ENCODE measurements around the gene SLC8B1.

SLC8B1 gene

DNA sequence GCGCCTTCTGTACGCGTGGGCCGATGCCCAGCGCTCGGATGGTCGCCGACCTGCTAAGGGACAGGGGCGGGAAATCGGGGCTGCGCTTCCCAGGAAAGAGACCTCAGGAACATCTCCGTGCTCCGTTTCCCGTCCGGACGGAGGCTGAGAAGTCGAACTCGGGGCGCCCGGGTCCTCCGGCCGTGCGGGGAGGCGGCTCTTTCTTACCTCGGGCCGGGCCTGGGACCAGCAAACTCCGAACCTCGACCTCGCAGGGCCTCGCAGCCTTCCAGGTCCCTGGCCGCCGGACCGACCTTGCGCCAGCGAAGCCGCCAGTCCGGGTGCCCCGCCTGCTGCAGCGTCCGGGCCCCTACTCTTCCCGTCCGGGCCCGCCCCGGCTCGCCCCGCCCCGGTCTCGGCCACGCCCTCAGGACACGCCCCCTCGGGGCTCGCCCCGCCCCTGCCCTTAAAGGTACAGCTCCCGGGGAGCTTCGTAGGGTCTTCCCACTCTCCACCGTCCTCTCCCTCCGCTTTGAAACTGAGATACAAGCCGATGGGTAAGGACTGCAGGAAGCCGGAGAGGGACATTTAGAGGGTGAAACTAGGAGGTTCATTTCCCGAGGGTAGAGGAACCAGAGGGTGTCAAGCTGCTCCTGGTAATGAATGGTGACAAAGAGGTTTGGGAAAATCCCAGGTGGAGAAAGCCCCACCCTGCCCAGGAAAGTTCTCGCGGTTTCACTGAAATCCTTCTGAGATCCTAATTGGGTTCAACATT, at the start of gene SLC8B1:
TSS of gene SLC8B1 (minus strand) at position 324 of the 754 bp plus-strand sequence. CDS start 2,231 bp downstream, outside the sequence.
- peak; percentile 95 for DNase-seq (ENCODE audit: low spot score)

DNA sequence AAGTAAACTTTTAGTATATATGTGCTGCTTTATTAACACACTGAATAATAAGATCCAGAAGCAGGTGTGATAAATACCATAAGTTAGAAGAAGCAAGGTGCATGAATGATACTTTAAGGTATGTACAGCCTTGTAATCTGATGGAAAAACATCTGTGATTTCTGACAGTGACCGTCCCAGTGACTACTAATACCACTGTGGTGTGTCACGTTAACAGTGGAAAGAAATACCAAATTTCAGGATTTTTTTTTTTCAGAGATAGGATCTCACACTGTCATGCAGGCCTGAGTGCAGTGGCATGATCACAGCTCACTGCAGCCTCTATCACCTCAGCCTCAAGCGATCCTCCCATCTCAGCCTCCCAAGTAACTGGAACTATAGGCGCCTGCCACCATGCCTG, 47.3 kb upstream of the SLC8B1 start:
- no peak for DNase-seq (ENCODE audit: low spot score)

DNA sequence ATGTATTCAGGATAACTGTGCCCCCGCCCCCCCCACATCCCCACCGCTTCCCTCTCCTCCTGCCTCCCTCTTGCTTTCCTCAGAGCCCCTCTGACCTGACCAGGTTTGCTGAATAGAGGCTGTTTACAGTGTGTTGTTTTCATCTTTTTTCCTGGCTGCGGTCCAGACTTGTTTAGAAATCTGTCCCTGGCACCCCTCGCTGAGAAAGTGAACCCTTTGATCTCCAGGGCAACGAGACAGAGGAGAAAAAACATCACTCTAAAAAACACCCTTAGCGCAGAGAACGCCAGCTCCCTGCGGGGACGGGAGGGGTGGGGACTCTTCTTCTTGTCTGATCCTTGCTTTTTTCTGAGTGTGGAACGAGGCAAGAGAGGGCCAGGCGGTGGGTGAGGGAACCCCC, 46.3 kb upstream of the SLC8B1 start:
- no peak for DNase-seq (ENCODE audit: low spot score)

DNA sequence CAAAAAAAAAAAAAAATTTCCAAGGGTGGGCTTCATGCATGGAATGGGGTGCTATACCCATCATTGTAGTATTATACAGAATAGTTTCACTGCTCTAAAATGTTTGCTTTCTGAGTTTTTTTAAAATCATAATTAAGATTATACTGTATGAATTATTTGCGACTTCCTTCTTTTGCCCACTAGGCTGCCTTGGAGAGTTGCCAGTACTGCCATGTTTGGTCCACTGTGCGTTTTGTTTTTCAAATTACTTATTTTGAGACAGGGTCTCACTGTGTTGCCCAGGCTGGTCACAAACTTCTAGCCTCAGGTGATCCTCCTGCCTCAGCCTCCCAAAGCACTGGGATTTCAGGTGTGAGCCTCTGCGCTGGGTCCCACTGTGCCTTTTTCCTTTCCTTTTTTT, 43.4 kb upstream of the SLC8B1 start:
- DNase-seq (ENCODE audit: low spot score) = no peak

DNA sequence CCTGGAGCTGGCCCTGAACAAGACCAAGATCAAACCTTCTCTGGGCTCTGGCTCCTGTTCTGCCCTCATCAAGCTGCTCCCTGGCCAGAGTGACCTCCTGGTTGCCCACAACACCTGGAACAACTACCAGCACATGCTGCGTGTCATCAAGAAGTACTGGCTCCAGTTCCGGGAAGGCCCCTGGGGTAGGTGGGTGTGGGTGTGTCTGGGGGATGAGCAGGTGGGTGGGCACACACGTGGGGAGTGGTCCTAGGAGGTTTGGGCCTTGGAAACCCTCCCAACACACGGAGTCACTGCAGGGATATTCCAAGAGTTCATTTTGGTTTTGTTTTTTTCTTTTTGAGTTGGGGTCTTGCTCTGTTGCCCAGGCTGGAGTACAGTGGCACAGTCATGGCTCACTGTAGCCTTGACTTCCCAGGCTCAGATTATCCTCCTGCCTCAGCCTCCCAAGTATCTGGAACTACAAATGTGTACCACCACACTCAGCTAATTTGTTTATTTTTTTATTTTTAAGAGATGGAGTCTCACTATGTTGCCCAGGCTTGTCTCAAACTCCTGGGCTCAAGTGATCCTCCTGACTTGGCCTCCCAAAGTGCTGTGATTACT, 40.0 kb upstream of the SLC8B1 start:
- no peak for DNase-seq (ENCODE audit: low spot score)

DNA sequence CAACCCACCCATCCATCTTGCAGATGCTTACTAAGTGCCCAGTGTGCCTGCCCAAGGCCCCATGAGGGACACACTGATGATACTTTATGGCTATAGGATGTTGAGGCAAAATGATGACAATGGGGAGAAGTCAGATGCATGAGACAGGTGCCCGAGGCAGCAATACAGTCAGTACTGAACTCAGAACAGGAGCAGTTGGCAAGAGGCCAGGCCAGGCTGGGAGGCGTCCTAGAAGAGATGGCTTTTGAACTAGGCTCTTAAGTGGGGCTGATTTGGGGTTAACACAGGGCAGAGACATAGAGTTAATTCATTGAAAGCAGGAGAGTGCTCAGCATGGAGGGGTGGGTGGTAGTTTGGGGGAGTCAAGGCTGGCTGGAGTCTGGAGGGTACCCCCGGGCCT, 39.1 kb upstream of the SLC8B1 start:
- DNase-seq (ENCODE audit: low spot score) = no peak

DNA sequence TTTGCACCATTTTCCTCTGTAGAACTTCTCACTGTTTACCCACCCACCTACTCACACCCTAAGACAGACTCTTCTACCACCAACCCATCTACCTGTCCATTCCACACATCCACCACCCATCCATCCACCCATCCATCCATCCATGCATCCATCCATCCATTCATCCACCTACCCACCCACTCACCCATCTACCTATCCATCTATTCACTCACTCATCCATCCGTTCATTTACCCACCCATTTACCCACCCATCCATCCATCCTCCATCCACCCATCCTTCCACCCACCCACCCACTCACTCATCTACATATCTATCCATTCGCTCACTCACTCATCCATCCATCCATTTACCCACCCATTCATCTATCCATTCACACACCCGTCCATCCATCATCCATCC, 38.5 kb upstream of the SLC8B1 start:
- no peak for DNase-seq (ENCODE audit: low spot score)

DNA sequence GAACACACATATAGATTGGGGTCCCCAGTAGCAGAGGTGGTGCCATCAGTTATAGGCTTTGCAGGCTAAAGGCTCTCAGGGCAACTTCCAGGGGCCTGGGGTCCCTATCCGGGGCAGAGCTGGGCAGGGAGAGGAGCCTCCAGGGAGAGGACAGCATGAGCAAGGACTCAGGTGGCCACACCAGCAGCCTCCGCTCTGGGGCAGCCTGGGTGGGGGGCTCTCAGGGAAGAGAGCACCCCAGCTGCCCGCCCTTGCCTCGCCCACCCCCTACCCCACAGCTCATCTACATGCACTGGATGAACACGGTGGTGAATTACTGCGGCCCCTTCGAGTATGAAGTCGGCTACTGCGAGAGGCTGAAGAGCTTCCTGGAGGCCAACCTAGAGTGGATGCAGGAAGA, 37.5 kb upstream of the SLC8B1 start:
- no peak for DNase-seq (ENCODE audit: low spot score)

DNA sequence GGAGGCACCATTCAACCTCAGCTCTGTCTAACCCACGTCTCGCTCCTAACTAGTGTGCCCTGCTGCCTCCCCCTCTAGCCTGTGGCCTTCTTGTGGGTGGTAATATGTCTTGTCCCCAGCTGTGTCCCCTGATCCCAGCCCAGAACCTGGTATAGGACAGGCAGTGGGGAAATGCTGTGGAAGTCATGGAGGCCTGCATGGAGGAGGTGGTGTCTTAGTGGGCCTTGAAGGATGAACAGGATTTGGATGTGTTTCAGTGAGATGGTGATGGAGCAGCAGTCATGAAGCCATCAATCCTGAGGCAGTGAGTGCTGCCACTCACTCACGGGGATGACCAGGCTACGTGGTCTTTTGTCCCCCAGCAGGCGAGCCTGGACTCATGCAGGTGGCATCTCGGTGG, 36.9 kb upstream of the SLC8B1 start:
- DNase-seq (ENCODE audit: low spot score) = no peak

DNA sequence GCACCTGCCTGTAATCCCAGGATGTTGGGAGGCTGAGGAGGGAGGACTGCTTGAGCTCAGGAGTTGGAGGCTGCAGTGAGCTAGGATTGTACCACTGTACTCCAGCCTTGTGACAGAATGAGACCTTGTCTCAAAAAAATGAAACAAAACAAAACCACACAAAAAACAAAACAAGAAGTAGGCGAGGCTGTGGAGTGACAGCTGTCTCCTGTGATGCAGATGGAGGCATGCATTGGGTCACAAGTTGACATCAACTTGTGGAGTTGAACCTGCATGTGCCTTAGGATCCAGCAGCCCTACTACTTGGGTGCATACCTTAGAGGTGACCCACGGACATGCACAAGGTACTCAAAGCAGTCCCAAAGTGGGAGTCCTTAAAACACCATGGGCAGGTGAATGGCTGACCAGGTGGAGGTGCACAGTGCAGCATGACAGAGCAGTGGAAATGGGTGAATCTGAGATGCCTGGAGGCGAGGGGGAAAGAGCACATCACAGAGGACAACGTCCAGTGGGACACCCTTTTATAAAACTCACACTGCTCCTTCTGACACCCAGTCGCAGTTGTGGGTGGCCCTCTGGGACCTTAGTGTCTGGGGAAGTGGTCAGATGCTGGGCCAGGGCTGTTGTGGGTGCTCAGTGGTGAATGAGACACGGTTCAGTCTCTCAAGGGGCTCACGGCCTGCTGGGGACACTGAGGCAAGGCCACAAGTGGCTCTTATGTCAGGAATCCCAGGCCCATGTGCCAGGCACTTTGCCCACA, 36.2 kb upstream of the SLC8B1 start:
- no peak for DNase-seq (ENCODE audit: low spot score)

DNA sequence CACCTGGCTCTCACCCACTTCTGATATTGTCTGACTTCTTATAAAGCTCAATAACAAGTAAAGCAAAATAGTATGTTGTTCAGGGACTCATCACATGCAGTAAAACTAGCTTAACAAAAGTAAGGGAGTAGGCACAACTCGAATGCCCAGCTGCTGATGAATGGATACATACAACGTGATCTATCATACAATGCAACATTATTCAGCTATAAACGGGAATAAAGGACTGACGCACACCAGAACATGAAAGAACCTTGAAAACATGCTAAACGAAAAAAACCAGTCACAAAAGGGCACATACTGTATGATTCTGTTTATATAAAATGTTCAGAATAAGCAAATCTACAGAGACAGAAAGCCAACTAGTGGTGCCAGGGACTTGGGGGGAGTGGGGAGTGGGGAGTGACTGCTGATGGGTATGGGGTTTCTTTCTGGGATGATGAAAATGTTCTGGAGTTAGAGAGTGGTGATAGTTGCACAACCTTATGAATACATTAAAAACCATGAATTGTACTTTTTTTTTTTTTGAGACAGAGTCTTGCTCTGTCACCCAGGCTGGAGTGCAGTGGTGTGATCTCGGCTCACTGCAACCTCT, 34.6 kb upstream of the SLC8B1 start:
- no peak for DNase-seq (ENCODE audit: low spot score)

DNA sequence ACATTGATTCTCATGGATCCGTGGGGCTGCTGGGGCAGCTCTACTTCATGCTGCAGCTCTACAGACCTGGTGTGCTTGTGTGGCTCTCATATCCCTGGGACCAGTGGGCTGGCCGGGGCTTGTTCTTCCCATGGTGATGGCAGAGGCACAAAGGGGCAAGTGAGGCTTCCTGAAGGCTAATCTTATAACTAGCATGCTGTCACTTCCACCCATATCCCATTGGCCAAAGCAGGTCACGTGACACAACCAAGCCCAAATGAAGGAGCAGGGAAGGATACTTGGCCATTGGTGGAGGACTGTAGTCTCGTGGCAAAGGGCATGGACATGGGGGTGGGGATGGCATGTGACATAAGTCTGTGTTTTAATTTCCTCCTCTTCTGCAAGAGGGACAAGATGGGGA, 33.4 kb upstream of the SLC8B1 start:
- no peak for DNase-seq (ENCODE audit: low spot score)

DNA sequence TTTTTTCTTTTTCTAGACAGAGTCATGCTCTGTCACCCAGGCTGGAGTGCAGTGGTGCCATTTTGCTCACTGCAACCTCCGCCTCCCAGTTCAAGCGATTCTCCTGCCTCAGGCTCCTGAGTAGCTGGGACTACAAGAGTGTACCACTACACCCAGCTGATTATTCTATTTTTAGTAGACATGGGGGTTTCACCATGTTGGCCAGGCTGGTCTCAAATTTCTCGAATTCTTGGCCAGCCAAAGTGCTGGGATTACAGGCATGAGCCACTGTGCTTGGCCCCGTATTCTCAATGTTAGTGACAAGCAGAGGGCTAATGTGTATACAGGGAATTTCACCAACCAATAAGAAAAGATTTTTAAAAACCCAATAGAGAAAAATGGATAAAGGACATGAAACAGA, 31.9 kb upstream of the SLC8B1 start:
- no peak for DNase-seq (ENCODE audit: low spot score)

DNA sequence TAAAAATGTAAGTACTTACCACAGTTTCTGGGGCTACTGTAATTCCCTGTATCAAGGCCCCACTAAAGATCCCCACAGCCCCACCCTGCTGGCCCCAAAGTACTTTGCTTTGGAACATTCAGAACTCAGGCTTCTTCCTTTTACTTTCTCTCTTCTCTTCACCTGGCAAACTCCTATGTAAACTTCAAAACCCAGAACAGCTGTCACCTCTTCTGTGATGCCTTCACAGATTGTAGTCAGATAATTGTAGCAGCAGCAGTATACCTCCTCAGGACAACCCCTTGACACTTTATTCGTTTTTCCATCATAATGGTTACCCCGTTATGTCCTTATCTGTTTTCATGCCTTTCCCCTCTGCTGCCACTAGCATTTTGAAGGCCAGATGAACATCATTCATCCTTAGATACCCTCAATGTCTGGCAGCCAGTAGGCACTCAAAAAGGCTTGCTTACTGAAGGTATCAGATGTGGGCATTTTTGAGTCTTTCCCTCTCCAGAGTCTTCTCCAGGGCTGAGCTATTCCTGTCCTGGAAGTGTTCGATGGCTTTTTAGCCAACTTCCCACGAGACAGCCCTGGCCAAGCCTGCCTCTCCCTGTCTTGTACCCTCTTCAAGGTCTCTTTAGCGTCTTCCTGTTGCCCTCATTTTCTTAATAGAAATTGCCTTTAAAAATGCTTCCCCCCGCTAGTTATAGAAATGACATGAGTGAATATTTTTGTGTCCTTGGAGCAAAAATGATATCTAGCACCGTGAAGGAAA, 30.9 kb upstream of the SLC8B1 start:
- DNase-seq (ENCODE audit: low spot score) = no peak

DNA sequence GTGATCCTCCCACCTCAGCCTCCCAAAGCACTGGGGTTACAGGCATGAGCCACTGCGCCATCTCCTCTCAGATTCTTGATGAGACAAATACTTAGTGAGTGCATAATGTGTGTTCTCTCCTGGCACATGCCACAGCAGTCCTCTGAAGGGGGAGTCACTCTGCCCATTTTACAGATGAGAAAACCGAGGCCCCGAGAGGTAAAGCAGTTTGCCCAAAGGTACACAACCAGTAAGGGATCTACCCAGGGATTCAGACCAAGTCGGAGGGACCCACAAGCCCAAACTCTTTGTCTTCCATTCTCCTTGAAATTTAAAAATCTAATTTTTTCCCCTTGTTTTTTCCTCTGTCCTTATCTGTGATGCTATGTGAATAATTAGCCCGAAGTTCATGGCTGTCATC, 29.8 kb upstream of the SLC8B1 start:
- no peak for DNase-seq (ENCODE audit: low spot score)

DNA sequence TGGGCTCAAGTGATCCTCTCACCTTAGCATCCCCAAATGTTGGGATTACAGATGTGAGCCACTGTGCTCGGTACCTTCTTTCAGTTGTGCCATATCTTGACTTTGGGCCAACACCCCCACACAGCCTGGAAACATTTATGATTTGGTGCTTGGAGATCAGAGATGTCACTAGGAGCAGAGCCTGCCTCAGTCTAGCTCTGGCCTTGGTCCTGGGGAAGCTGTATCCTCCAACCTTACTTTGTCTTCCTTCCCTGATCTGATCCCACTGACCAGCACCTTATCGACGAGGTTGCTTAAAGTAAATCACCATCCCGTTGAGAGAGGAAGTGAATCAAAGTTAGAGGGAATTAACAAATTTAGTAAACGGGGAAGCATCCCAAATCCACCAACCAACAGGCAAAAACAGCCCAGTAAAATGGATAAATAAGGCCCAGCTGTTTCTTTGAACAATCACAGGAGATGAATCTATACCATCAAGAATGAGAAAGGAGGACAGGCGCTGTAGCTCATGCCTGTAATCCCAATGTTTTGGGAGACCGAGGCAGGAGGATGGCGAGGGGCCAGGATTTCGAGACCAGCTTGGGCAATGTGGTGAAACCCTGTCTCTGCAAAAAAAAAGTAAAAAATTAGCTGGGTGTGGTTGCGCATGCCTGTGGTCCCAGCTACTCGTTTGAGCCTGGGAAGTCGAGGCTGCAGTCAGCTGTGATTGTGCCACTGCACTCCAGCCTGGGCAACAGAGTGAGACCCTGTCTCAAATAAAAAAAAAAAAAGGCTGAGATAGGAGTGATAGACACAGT, 26.9 kb upstream of the SLC8B1 start:
- DNase-seq (ENCODE audit: low spot score) = no peak

DNA sequence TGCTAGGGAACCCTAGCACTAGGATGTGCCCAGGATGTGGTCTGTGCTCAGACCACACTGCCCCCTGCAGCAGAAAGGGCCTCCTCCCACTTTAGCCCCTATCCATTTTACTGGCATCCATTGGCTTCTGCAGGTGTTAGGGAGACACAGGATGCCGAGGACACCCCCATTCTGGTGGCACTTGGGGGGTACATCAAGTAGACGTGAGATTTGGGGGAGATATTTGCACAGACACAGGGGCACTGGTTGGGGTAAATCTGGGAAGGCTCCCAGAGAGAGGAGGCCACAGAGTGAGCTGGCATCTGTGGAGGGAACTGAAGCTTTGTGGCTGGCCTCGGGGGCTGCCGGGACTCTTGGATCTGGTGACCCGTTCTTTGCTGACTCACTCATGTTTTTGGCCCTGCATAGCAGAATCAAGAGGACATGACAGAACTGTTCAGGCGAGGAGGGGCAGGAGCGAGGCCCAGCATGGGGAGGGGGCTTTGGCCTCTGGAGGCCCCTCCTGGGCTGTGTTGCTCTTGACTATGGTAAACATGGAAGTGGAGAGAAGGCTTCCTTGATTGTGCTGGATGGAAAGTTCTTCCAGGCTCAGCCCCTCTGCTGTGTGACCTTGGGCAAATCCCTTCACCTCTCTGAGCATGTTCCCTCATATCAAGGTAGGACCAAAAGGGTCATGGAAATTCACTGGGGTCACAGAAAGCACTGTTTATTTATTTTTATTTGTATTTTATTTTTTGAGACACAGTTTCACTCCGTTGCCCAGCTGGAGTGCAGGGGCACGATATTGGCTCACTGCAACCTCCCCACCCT, 25.2 kb upstream of the SLC8B1 start:
- DNase-seq (ENCODE audit: low spot score) = no peak

DNA sequence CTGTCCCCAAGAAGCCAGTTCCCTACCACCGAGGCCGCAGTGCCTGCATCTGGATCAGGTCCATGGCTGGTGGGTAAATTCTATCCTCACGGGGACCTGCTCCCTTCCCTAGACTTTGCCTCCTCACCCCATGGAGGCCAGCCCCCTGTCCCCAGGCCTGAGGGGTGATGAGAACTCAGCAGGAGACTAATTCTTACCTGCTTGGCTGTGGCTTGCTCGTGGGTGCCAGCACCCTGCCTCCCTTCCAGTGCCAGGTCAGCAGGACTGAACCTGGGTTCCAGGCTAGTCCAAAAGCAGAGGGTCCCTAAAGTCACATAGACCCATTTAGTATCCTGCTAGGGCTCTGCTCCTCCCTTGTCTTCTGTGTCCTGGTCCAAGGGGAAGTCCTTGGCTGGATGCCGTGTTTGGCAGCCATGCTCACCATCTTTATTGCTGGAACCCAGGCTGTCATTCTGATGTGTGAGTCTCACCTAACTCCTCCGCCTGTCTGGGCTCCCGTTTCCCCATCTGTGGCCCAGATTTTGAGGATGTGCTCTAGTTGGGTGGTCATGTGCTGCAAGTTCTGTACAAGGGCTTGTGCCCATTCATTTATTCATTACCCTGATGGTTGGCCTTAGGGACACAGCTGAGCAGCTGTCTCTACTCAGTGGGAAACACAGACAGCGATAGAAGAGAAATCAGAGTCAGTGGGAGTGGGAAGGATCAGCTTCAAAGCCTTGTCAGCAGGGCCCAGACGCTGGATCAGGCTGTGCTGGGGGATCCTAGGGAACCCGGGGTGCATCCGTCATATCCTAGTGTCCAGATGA, 24.4 kb upstream of the SLC8B1 start:
- DNase-seq (ENCODE audit: low spot score) = no peak

DNA sequence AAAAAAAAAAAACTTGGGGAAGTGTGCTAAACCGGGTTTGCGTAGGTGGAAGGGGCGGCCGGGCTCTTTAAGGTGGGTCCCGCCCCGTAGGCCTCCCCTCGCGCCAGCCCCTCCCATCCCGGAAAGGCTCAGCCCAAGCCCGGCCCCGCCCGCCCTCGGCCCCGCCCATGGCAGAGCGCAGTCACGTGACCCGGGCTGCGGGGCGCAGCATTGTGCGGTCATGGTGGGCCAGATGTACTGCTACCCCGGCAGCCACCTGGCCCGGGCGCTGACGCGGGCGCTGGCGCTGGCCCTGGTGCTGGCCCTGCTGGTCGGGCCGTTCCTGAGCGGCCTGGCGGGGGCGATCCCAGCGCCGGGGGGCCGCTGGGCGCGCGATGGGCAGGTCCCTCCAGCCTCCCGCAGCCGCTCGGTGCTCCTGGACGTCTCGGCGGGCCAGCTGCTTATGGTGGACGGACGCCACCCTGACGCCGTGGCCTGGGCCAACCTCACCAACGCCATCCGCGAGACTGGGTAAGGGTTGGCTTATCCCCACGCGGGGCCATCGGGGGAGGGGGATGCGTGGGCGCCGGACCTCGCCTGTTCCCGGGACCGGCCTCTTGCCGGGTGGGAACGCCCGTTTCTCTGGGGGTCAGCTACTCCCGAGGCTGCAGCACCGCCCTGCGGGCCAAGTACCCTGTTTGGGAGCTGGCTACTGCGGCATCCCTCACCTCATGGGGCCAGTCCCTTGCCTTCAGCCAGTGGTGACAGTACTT, 23.6 kb upstream of the SLC8B1 start, which contains the start of gene PLBD2:
TSS of gene PLBD2 (plus strand) at position 207 of the 752 bp plus-strand sequence. CDS start at position 221, 14 bp downstream.
- DNase-seq (ENCODE audit: low spot score) = peak; percentile 99

Measured in germinal center (tissue), 1 donor.